Chondrocyte (in vitro differentiated cells): ENCODE measurements around the gene SLC6A11. TPM values are rescaled to one million over a fixed set of nuclear protein-coding genes. Genes with fewer than 3 reads are reported as not detected.

Experiments used
- DNase-seq: peaks from one replicate; pipeline ENCODE4 v3.0.0; 2021; ENCODE audit warnings: mixed read lengths, low spot score
- H3K27ac Mint-ChIP-seq: one replicate; pipeline ENCODE4 v1.8.0; 2021; ENCODE audit warnings: mild to moderate bottlenecking, moderate library complexity, mixed read lengths; ENCODE audit not compliant: unreplicated experiment
- H3K27me3 Mint-ChIP-seq: 2 replicates; pipeline ENCODE4 v1.8.0; 2021; ENCODE audit warnings: low read depth, mixed read lengths
- H3K36me3 Mint-ChIP-seq: 2 replicates; pipeline ENCODE4 v1.8.0; 2021; ENCODE audit warnings: low read depth, mixed read lengths
- H3K4me1 Mint-ChIP-seq: 2 replicates; pipeline ENCODE4 v1.8.0; 2021; ENCODE audit warnings: low read depth, mild to moderate bottlenecking, mixed read lengths
- H3K4me3 Mint-ChIP-seq: one replicate; pipeline ENCODE4 v1.8.0; 2021; ENCODE audit warnings: mild to moderate bottlenecking, moderate library complexity, mixed read lengths; ENCODE audit not compliant: unreplicated experiment
- H3K9me3 Mint-ChIP-seq: 2 replicates; pipeline ENCODE4 v1.8.0; 2021; ENCODE audit warnings: low read depth, mixed read lengths
- CTCF ChIP-seq: fragments of 200-600 bp; sonication (generic); IDR thresholded peaks from 2 replicates; pipeline ENCODE4 v1.5.0; 2021; ENCODE audit warnings: antibody characterized with exemption, mild to moderate bottlenecking, moderate library complexity
- total RNA-seq: library from RNA; stranded (reverse); gene quantifications from 3 replicates; pipeline ENCODE4 v1.2.1, GENCODE V29; 2021

Gene SLC6A11
- total RNA-seq, 1 donor from 2014 or later: not detected

DNA sequence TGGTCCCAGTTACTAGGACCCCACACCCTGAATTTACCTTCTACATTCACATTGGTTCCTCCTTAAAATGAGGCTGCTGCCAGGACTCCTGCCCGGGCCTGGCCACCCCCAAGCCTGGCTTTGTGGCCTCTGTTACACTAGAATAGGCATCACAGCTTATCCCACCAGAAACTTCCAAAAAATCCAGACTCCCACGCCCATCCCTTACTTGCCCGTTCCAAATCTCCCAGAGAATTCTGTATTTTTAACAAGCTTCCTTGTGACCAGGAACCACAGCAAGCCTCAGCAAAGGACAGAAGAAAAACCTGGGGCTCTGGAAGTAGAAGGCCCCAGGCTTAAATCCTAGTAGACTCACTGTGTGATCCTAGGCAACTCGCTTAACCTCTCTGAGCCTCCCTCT lies 140.5 kb downstream of the SLC6A11 start:
- Mint-ChIP-seq H3K9me3 (no peaks in the 10 kb centered on the region), H3K36me3 (no peaks in the 10 kb centered on the region), H3K27ac (no peak overlapping the region), H3K27me3 (peaks cover 30% of the 10 kb centered on the region), H3K4me3 (no peak overlapping the region), H3K4me1 (peaks cover 16% of the 10 kb centered on the region)
- no peak for DNase-seq
- TF ChIP-seq CTCF: no peak

- TF ChIP-seq CTCF: no peak
- H3K36me3 Mint-ChIP-seq: no peaks in the 10 kb centered on the region
- no peaks in the 10 kb centered on the region for H3K9me3 Mint-ChIP-seq
- peaks cover 34% of the 10 kb centered on the region for H3K27me3 Mint-ChIP-seq
- no peak for DNase-seq
- H3K4me3 Mint-ChIP-seq: no peak overlapping the region
- peaks cover 16% of the 10 kb centered on the region for H3K4me1 Mint-ChIP-seq
- H3K27ac Mint-ChIP-seq: no peak overlapping the region
Observed at GRCh38 chr3:10956986-10957385, 141.0 kb downstream of the SLC6A11 start.

GRCh38 chr3:10957976-10958749 lies 142.1 kb downstream of the SLC6A11 start:
- H3K36me3 Mint-ChIP-seq: no peaks in the 10 kb centered on the region
- peaks cover 16% of the 10 kb centered on the region for H3K4me1 Mint-ChIP-seq
- no peak for DNase-seq
- no peak for TF ChIP-seq CTCF
- no peak overlapping the region for H3K4me3 Mint-ChIP-seq
- no peaks in the 10 kb centered on the region for H3K9me3 Mint-ChIP-seq
- no peak overlapping the region for H3K27ac Mint-ChIP-seq
- peaks cover 40% of the 10 kb centered on the region for H3K27me3 Mint-ChIP-seq

DNA sequence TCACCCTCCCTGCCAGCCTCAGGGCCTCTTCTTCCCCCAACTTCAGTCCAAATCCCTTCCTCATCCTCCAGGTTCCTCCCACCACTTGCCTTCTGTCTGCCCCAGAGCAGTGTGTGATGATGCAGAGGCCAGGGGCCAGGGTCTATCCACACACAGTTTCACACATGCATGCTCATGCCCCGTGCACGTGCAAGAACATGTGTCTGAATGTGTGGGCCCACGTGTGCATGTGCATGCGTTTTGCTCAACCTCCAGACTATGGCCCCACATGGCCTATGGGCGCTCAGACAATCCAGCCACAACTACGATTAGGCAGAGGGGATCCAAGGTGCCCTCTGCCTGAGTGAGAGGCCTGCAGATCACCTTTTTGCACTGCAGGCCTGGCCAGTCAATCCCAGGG lies 144.2 kb downstream of the SLC6A11 start:
- Mint-ChIP-seq H3K4me1 (peaks cover 16% of the 10 kb centered on the region), H3K36me3 (no peaks in the 10 kb centered on the region), H3K9me3 (no peaks in the 10 kb centered on the region), H3K4me3 (no peak overlapping the region), H3K27ac (no peak overlapping the region), H3K27me3 (peaks cover 43% of the 10 kb centered on the region)
- no peak for DNase-seq
- no peak for TF ChIP-seq CTCF

- Mint-ChIP-seq H3K4me3 (no peak overlapping the region), H3K27me3 (peaks cover 53% of the 10 kb centered on the region), H3K9me3 (no peaks in the 10 kb centered on the region), H3K36me3 (no peaks in the 10 kb centered on the region), H3K4me1 (peaks cover 1% of the 10 kb centered on the region), H3K27ac (no peak overlapping the region)
- DNase-seq: no peak
- TF ChIP-seq CTCF: no peak
Observed at GRCh38 chr3:10961921-10962320, 145.9 kb downstream of the SLC6A11 start.
